ENCODE data around the gene FOXD4L5. TPM values are rescaled to one million over a fixed set of nuclear protein-coding genes. Genes with fewer than 3 reads are reported as not detected.
"Not testable (repeated sequence)": the region's sequence is repeated elsewhere in the genome, so short reads cannot be mapped to it uniquely, and the experiment has no call there.

Gene FOXD4L5
- under 1 TPM in 1 of 2 donors, not detected in 1; 0.15 TPM for total RNA-seq
- not detected for polyA plus RNA-seq (2013, experiment 1 of 2)
- polyA plus RNA-seq (2013, experiment 2 of 2): not detected
- long read RNA-seq, experiment 1: 0 reads
- long read RNA-seq, experiment 2: 0 reads
- long read RNA-seq, experiment 3: 0 reads
- long read RNA-seq, experiment 4: 0 reads

GRCh38 chr9:65285109-65285508, at the start of gene FOXD4L5:
FOXD4L5 (minus strand) TSS chr9:65285209; CDS start chr9:65284377, 832 bp downstream.
- not testable (repeated sequence) for H3K4me1 ChIP-seq (ENCODE audit: control insufficient read depth, insufficient read depth, low read length); H3K4me3 Mint-ChIP-seq; H3K36me3 Mint-ChIP-seq (ENCODE audit: low read depth); H3K27me3 ChIP-seq (ENCODE audit: control insufficient read depth, insufficient read depth, low read length, poor library complexity, severe bottlenecking); H3K27ac Mint-ChIP-seq; H3K27ac ChIP-seq (ENCODE audit: low read depth, low read length); H3K27me3 Mint-ChIP-seq (ENCODE audit: insufficient read depth); H3K9me3 ChIP-seq (ENCODE audit: control insufficient read depth, low read length); H3K36me3 ChIP-seq (ENCODE audit: control insufficient read depth, insufficient read depth, low read length); H3K4me1 Mint-ChIP-seq; H3K9me3 Mint-ChIP-seq; H3K4me3 ChIP-seq (ENCODE audit: low read length); H3K9ac ChIP-seq (ENCODE audit: extremely low read depth, low read length, poor library complexity, severe bottlenecking); DNase-seq
- WGBS, 2 experiments (ENCODE audit: insufficient coverage in 1 of 2, insufficient read length in 1 of 2): no CpG with 5 or more reads among the region's 2 CpGs

DNA sequence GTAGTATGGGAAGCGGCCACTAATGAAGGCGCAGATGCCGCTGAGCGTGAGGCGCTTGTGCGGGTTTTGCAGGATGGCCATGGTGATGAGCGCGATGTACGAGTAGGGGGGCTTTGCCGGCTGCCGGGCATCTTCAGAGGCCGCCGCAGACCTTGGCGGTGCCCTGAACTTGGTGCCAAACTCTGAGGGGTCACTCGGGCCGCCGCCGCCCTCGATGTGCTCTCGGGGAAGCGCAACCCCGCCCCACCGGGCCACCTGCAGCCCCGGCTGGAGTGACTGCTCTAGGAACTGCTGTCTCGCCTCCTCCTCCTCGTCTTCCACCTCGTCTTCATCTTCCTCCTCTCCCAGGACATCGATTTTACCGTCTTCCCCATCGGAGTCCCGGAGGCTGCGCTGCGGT, 1.1 kb downstream of the FOXD4L5 start:
- H3K36me3 ChIP-seq (ENCODE audit: control insufficient read depth, insufficient read depth, low read length); H3K27ac Mint-ChIP-seq; H3K4me1 Mint-ChIP-seq; H3K9me3 Mint-ChIP-seq; H3K27me3 Mint-ChIP-seq (ENCODE audit: insufficient read depth); H3K4me3 Mint-ChIP-seq; H3K27ac ChIP-seq (ENCODE audit: low read depth, low read length); H3K9me3 ChIP-seq (ENCODE audit: control insufficient read depth, low read length); H3K4me1 ChIP-seq (ENCODE audit: control insufficient read depth, insufficient read depth, low read length); H3K4me3 ChIP-seq (ENCODE audit: low read length); H3K9ac ChIP-seq (ENCODE audit: extremely low read depth, low read length, poor library complexity, severe bottlenecking); H3K27me3 ChIP-seq (ENCODE audit: control insufficient read depth, insufficient read depth, low read length, poor library complexity, severe bottlenecking); H3K36me3 Mint-ChIP-seq (ENCODE audit: low read depth): not testable (repeated sequence)
- 15% methylated on average over 5 of the region's 33 CpGs; no CpG with 5 or more reads in 1 of the 2 experiments for WGBS, 2 experiments (ENCODE audit: insufficient coverage in 1 of 2, insufficient read length in 1 of 2)
- DNase-seq: peak; percentile 0

DNA sequence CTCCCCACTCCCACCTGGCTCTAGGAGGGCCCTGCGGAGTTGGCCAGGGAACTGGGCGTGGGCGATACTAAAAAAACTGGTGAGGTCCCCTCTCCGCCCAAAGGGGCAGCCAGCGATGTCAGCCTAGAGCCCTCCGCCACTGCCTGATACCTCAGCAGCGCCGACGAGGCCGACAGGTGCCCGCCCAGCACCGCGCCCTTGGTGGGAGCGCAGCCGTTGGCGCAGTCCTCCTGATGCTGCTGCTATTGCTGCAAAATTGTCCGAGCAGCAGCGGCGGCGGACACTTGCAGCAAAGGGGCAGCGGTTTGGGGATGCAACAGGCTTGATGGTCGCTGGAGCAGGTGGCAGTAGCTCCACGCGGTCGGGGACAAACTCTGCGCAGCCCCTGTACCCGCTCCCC, 2.0 kb downstream of the FOXD4L5 start:
- H3K27ac ChIP-seq (ENCODE audit: low read depth, low read length); H3K9ac ChIP-seq (ENCODE audit: extremely low read depth, low read length, poor library complexity, severe bottlenecking); H3K36me3 ChIP-seq (ENCODE audit: control insufficient read depth, insufficient read depth, low read length); H3K27me3 ChIP-seq (ENCODE audit: control insufficient read depth, insufficient read depth, low read length, poor library complexity, severe bottlenecking); H3K4me3 ChIP-seq (ENCODE audit: low read length); H3K9me3 Mint-ChIP-seq; H3K9me3 ChIP-seq (ENCODE audit: control insufficient read depth, low read length); H3K4me1 ChIP-seq (ENCODE audit: control insufficient read depth, insufficient read depth, low read length); DNase-seq; H3K4me3 Mint-ChIP-seq; H3K27ac Mint-ChIP-seq; H3K27me3 Mint-ChIP-seq (ENCODE audit: insufficient read depth); H3K36me3 Mint-ChIP-seq (ENCODE audit: low read depth); H3K4me1 Mint-ChIP-seq: not testable (repeated sequence)
- WGBS, 2 experiments (ENCODE audit: insufficient coverage in 1 of 2, insufficient read length in 1 of 2): no CpG with 5 or more reads among the region's 27 CpGs
